K562 (cell line): ENCODE data around the gene PXK. TPM values are rescaled to one million over a fixed set of nuclear protein-coding genes. Genes with fewer than 3 reads are reported as not detected.
A peak's percentile ranks its signal among the peaks of the same experiment; 100 is the strongest.

Source experiments
- CBFB ChIP-seq: sonication (generic); formaldehyde crosslinking; IDR thresholded peaks from 2 replicates; pipeline ENCODE4 v1.4.0; 2020; ENCODE audit warnings: mild to moderate bottlenecking, missing genetic modification reagents
- FOXK2 ChIP-seq, 2 experiments: fragments of 450-650 bp; IDR thresholded peaks in 1 of 2; conservative IDR thresholded peaks in 1 of 2; 2 replicates each; pipeline ENCODE4 v1.6.1; 2016; ENCODE audit warnings: low read depth in 2 of 2, mild to moderate bottlenecking in 1 of 2
- HMGN3 ChIP-seq: IDR thresholded peaks from 2 replicates; pipeline ENCODE4 v1.6.1; 2011; ENCODE audit warnings: borderline replicate concordance, low read depth, mild to moderate bottlenecking, mixed read lengths, low read length; ENCODE audit not compliant: insufficient read length; ENCODE audit errors: extremely low read depth
- KAT7 ChIP-seq: sonication (generic); formaldehyde crosslinking; IDR thresholded peaks from 2 replicates; pipeline ENCODE4 v1.8.0; 2022; ENCODE audit warnings: missing genetic modification reagents, mild to moderate bottlenecking, borderline replicate concordance
- LARP7 ChIP-seq: fragments of 450-650 bp; IDR thresholded peaks from 2 replicates; pipeline ENCODE4 v1.6.1; 2016
- MED1 ChIP-seq: sonication (generic); formaldehyde crosslinking; IDR thresholded peaks from 2 replicates; pipeline ENCODE4 v1.8.1; 2023; ENCODE audit warnings: missing genetic modification reagents, borderline replicate concordance
- NFIC ChIP-seq: fragments of 450-650 bp; IDR thresholded peaks from 2 replicates; pipeline ENCODE4 v1.6.1; 2017; ENCODE audit warnings: mild to moderate bottlenecking, inconsistent platforms
- NR4A1 ChIP-seq, 2 experiments: fragments of 250-450 bp in 1 of 2; fragments of 450-650 bp in 1 of 2; sonication (Bioruptor Pico) in 1 of 2; IDR thresholded peaks; 2 replicates each; pipeline versions ENCODE4 v1.4.0 to v1.6.1; 2016 to 2020; ENCODE audit warnings: mild to moderate bottlenecking in 2 of 2, missing compliant biosample characterization in 1 of 2, missing genetic modification characterization in 1 of 2, moderate library complexity in 1 of 2
- STAT5A ChIP-seq: IDR thresholded peaks from 2 replicates; pipeline ENCODE4 v1.6.1; 2012; ENCODE audit warnings: low read length, inconsistent platforms, borderline replicate concordance
- TAF1 ChIP-seq: IDR thresholded peaks from 2 replicates; pipeline ENCODE4 v1.6.1; 2011; ENCODE audit warnings: mild to moderate bottlenecking, low read length, moderate library complexity; ENCODE audit not compliant: insufficient read depth, control insufficient read depth, severe bottlenecking; ENCODE audit errors: extremely low read depth
- THRAP3 ChIP-seq: fragments of 450-650 bp; IDR thresholded peaks from 2 replicates; pipeline ENCODE4 v1.6.1; 2016; ENCODE audit warnings: mild to moderate bottlenecking, inconsistent platforms, borderline replicate concordance
- ZNF282 ChIP-seq: sonication (generic); formaldehyde crosslinking; IDR thresholded peaks from 2 replicates; pipeline ENCODE4 v1.8.1; 2023; ENCODE audit warnings: missing genetic modification reagents
- ZNF316 ChIP-seq: fragments of 450-650 bp; IDR thresholded peaks from 2 replicates; pipeline ENCODE4 v1.6.1; 2016
- ZNF444 ChIP-seq: fragments of 250-450 bp; sonication (Bioruptor Pico); IDR thresholded peaks from 2 replicates; pipeline ENCODE4 v1.4.0; 2020; ENCODE audit warnings: mild to moderate bottlenecking, moderate library complexity
- polyA plus RNA-seq, 8 experiments: library from polyadenylated mRNA; depleted of rRNA in 4 of 8; stranded (reverse) in 5 of 8; unstranded in 3 of 8; fragments of >200 nt; fragmentation: Nextera tagmentation in 2 of 8; fragmentation: Illumina TruSeq in 1 of 8; extraction: Ambion mirVana in 2 of 8; extraction: Trizol in 1 of 8; gene quantifications; 2 replicates each; pipeline versions ENCODE4 v1.2.1 to v1.2.3, GENCODE V29; 2011 to 2014; ENCODE audit warnings: inconsistent platforms in 1 of 8, missing spikeins in 1 of 8
- total RNA-seq, 7 experiments: library from RNA; depleted of rRNA in 6 of 7; stranded (reverse); fragments of >200 nt in 6 of 7; fragmentation: Illumina TruSeq in 2 of 7; extraction: Trizol in 2 of 7; gene quantifications; 2 replicates each; pipeline versions ENCODE4 v1.2.1 to v1.2.3, GENCODE V29; 2011 to 2021; ENCODE audit warnings: low replicate concordance in 1 of 7
- TF ChIP-seq, protein P1 (sequence below): sonication (generic); formaldehyde crosslinking; IDR thresholded peaks from 2 replicates; pipeline ENCODE4 v1.8.0; 2023; ENCODE audit warnings: mild to moderate bottlenecking, missing genetic modification reagents
- TF ChIP-seq, protein P2 (sequence below): fragments of 250-450 bp; sonication (Bioruptor Pico); IDR thresholded peaks from 2 replicates; pipeline ENCODE4 v1.5.1; 2021; ENCODE audit warnings: mild to moderate bottlenecking
- TF ChIP-seq, protein P3 (sequence below): sonication (generic); formaldehyde crosslinking; IDR thresholded peaks from 2 replicates; pipeline ENCODE4 v1.8.0; 2023; ENCODE audit warnings: mild to moderate bottlenecking, missing genetic modification reagents
- TF ChIP-seq, protein P4 (sequence below): fragments of 250-450 bp; sonication (Bioruptor Pico); IDR thresholded peaks from 2 replicates; pipeline ENCODE4 v1.5.0; 2022; ENCODE audit warnings: mild to moderate bottlenecking

PXK gene
- total and polyA plus RNA-seq, 9 of the 15 experiments (the other 6 are each of a cell fraction or from before 2014, with no cell fraction given): 3.3 to 19.9 (median 11.3) TPM

DNA sequence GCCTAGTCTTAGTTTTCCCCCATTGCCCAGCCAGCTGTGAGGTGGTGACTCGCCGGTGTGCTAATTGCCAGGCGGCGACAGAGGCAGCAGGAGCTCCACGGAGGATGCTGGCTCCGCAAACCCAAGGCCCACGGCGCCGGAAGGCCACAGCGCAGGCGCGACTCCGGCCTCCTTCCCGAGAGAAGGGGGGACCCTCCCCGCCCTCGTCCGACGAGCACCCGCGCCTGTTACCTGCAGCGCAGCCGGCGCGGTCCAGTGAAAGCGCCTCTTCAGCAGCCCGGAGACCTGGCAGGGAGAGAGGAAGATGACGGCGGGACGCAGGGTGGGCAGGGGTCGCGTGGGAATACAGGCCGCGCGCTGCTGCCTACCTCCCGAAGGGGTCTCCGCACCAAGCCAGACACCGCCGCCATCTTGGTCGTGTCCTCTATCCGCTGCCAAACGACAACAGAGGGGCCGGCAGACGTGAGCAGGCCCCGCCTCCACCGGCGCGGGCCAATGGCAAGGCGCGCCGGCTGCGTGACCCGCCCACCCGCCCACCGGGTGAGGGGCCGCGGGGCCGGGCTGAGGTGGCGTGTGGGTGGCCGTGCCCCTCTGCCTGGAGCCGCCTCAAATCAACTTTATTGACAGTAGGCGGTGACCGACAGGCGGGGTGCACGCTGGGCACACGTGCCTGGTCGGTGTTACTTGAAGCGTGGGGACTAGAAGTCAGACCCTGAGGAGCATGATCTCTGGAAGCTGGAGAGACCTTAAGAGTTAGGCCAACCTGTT, 100.9 kb downstream of the PXK start, which contains the start of gene PDHB (continued):
- TF ChIP-seq, protein P1, sequence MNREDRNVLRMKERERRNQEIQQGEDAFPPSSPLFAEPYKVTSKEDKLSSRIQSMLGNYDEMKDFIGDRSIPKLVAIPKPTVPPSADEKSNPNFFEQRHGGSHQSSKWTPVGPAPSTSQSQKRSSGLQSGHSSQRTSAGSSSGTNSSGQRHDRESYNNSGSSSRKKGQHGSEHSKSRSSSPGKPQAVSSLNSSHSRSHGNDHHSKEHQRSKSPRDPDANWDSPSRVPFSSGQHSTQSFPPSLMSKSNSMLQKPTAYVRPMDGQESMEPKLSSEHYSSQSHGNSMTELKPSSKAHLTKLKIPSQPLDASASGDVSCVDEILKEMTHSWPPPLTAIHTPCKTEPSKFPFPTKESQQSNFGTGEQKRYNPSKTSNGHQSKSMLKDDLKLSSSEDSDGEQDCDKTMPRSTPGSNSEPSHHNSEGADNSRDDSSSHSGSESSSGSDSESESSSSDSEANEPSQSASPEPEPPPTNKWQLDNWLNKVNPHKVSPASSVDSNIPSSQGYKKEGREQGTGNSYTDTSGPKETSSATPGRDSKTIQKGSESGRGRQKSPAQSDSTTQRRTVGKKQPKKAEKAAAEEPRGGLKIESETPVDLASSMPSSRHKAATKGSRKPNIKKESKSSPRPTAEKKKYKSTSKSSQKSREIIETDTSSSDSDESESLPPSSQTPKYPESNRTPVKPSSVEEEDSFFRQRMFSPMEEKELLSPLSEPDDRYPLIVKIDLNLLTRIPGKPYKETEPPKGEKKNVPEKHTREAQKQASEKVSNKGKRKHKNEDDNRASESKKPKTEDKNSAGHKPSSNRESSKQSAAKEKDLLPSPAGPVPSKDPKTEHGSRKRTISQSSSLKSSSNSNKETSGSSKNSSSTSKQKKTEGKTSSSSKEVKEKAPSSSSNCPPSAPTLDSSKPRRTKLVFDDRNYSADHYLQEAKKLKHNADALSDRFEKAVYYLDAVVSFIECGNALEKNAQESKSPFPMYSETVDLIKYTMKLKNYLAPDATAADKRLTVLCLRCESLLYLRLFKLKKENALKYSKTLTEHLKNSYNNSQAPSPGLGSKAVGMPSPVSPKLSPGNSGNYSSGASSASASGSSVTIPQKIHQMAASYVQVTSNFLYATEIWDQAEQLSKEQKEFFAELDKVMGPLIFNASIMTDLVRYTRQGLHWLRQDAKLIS (CRISPR knock-in tag): peak; percentile 89
- peak; percentile 53 for TF ChIP-seq NFIC
- no peak for TF ChIP-seq ZNF316
- TF ChIP-seq, protein P2, sequence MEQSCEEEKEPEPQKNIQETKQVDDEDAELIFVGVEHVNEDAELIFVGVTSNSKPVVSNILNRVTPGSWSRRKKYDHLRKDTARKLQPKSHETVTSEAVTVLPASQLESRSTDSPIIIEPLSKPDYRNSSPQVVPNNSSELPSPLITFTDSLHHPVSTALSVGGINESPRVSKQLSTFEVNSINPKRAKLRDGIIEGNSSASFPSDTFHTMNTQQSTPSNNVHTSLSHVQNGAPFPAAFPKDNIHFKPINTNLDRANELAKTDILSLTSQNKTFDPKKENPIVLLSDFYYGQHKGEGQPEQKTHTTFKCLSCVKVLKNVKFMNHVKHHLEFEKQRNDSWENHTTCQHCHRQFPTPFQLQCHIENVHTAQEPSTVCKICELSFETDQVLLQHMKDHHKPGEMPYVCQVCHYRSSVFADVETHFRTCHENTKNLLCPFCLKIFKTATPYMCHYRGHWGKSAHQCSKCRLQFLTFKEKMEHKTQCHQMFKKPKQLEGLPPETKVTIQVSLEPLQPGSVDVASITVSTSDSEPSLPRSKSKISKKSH (CRISPR knock-in tag): no peak
- TF ChIP-seq LARP7: no peak
- peak; percentile 64 for TF ChIP-seq TAF1
- TF ChIP-seq MED1 (CRISPR knock-in tag): no peak
- TF ChIP-seq STAT5A: no peak
- TF ChIP-seq KAT7 (CRISPR knock-in tag): peak; percentile 87; the same call in 1 of the 2 replicates
- TF ChIP-seq FOXK2 (conservative IDR thresholded peaks at IDR 0.05 in 1 of 2, IDR thresholded peaks at IDR 0.05 in 1 of 2; ENCODE audit: low read depth in 2 of 2): peak in 1 of 2 experiments; percentile 79; a peak in 2 of 4 replicates
- TF ChIP-seq HMGN3: no peak
- TF ChIP-seq NR4A1 (CRISPR knock-in tag; IDR thresholded peaks at IDR 0.05): no peak
- no peak for TF ChIP-seq NR4A1 (tag; IDR thresholded peaks at IDR 0.05)
- TF ChIP-seq THRAP3: no peak
- TF ChIP-seq ZNF282 (CRISPR knock-in tag): no peak
- no peak for TF ChIP-seq ZNF444 (CRISPR knock-in tag)
- TF ChIP-seq, protein P3, sequence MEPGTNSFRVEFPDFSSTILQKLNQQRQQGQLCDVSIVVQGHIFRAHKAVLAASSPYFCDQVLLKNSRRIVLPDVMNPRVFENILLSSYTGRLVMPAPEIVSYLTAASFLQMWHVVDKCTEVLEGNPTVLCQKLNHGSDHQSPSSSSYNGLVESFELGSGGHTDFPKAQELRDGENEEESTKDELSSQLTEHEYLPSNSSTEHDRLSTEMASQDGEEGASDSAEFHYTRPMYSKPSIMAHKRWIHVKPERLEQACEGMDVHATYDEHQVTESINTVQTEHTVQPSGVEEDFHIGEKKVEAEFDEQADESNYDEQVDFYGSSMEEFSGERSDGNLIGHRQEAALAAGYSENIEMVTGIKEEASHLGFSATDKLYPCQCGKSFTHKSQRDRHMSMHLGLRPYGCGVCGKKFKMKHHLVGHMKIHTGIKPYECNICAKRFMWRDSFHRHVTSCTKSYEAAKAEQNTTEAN (CRISPR knock-in tag): no peak
- no peak for TF ChIP-seq CBFB (CRISPR knock-in tag)
- TF ChIP-seq, protein P4, sequence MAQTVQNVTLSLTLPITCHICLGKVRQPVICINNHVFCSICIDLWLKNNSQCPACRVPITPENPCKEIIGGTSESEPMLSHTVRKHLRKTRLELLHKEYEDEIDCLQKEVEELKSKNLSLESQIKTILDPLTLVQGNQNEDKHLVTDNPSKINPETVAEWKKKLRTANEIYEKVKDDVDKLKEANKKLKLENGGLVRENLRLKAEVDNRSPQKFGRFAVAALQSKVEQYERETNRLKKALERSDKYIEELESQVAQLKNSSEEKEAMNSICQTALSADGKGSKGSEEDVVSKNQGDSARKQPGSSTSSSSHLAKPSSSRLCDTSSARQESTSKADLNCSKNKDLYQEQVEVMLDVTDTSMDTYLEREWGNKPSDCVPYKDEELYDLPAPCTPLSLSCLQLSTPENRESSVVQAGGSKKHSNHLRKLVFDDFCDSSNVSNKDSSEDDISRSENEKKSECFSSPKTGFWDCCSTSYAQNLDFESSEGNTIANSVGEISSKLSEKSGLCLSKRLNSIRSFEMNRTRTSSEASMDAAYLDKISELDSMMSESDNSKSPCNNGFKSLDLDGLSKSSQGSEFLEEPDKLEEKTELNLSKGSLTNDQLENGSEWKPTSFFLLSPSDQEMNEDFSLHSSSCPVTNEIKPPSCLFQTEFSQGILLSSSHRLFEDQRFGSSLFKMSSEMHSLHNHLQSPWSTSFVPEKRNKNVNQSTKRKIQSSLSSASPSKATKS (CRISPR knock-in tag): no peak
